Cardiac fibroblast (primary cell): ENCODE data around the gene DMRT1.

Experiments
- DNase-seq, 2 donors: peaks; one replicate each; pipeline versions ENCODE4 v3.0.0 to v3.0.0-alpha.2; 2010; ENCODE audit warnings: low read depth in 2 of 2
- H3K4me3 ChIP-seq, 2 donors: replicated peaks in 1 of 2; 1 replicate in 1 of 2; 2 replicates in 1 of 2; pipeline ENCODE4 v1.5.1; 2011; ENCODE audit warnings: low read depth in 2 of 2, low read length in 2 of 2, mild to moderate bottlenecking in 2 of 2, moderate library complexity in 1 of 2
- CTCF ChIP-seq: IDR thresholded peaks from one replicate; pipeline ENCODE4 v1.5.1; 2011; ENCODE audit warnings: low read depth, mild to moderate bottlenecking, low read length, inconsistent platforms

The DMRT1 gene

DNA sequence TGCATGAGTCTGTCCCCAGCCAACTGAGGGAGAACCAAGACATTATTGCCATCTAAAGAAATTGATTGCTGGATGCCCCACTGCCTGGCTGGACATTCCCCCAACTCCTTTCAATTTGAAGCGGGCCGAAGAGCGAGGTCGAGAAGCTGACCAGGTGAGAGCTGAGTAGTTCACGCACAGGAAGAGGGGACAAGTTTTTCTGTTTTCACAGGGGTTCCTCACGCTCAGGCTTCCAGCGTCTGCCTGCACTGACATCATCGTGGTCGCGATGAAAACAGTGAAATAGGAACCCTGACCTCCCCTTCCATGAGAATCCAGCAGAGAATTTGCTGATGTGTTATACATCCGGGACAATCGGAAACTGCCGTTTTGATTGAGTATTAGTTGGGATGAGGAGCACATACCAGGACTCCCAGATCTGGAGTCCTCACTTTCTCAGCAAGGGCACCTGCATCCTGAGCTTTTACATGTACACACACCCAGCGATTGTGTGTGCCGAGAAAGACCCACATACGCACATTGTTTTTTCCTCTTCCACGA, 131.9 kb downstream of the DMRT1 start:
- H3K4me3 ChIP-seq, result no peak overlapping the region
- no peak for DNase-seq
- TF ChIP-seq CTCF, result no peak

- TF ChIP-seq CTCF, result no peak
- no peak for DNase-seq
- H3K4me3 ChIP-seq, result no peak overlapping the region
Observed at GRCh38 chr9:974031-974995, 132.8 kb downstream of the DMRT1 start.

GRCh38 chr9:974996-975739, 133.7 kb downstream of the DMRT1 start:
- no peak for DNase-seq
- H3K4me3 ChIP-seq, result no peak overlapping the region
- no peak for TF ChIP-seq CTCF

DNA sequence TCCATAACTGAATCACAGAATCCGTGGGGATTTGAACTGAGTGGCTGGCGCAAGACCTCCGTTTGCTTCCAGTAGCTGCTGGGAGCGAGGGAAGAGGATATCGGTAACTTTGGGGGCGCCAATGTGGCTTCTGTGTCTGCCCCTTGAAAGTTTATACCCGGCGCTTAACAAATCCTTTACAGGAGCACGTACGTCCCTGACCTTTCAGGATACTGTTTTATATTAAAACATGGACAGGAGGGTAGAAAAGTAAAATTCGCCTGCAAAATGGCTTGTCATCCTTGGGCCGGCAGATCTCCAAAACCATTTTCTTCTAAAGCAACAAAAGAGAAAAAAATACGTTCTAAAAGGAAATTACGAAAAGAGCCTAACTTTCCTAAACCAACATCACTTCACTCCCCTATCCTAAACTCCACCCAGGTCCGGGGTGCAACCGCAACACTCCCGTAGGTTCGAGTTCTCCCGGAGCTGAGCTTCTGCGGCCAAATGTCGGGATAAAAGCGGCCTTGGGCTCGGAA, 134.3 kb downstream of the DMRT1 start:
- no peak overlapping the region for H3K4me3 ChIP-seq
- no peak for DNase-seq
- no peak for TF ChIP-seq CTCF

DNA sequence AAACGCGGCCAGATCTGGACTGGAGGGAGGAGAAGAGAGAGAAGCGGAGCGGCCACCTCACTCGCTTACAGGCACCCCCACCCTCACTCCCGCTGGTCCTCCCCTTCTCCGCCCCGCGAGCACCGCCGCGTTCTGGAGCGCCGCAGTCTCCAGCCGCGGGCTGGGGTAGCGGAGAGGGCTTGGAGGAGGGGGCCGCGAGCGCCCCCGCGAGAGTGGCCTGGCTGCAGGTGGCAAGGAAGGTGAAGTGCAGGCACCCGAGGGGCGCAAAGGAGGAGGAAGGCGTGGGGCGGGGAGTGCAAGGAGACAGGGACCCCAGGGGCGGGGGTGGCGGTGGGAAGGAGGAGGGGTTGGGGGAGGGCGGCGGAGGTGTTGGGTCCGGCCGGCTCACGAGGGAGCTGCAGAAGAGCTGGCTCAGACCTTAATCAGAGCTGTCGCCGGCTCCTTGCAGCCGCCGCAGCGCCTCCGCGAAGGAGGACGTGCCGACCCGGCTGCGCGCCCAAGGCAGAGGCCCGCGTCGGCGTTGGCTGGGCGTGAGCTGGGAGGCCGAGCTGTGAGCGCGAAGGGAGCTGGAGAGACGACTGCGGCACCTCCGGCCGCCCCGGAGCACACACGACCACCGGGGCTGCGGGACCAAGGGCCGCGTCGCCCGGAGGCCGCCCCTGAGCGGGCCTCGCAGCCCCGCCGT, 134.9 kb downstream of the DMRT1 start, which contains the start of gene DMRT3:
Gene DMRT3 (plus strand): TSS at position 398 of the 685 bp plus-strand sequence. CDS start 347 bp downstream, outside the sequence.
- H3K4me3 ChIP-seq, result no peak within 1 kb of the TSS
- DNase-seq, result no peak
- TF ChIP-seq CTCF, result no peak
